Right lobe of liver (tissue), 4 donors: ENCODE data around the gene ATG7.

Experiments
- CTCF ChIP-seq, 4 donors: fragments of 200-600 bp in 3 of 4; fragments of 450-650 bp in 1 of 4; IDR thresholded peaks; one replicate each; pipeline versions ENCODE4 v1.5.1 to v1.8.0; 2016 to 2022; ENCODE audit warnings: antibody characterized with exemption in 4 of 4, mild to moderate bottlenecking in 2 of 4
- POLR2A ChIP-seq: fragments of 450-650 bp; IDR thresholded peaks from one replicate; pipeline ENCODE4 v1.6.1; 2017; ENCODE audit warnings: antibody characterized with exemption, mild to moderate bottlenecking
- donor health status: DM: no; HTN: no; CAD: no.
- donor health status: DM: no; HTN: no; CAD: no.
- donor health status: DM: no; HTN: yes; CAD: no.

GRCh38 chr3:11385891-11386290 is 113.7 kb downstream of the ATG7 start:
- TF ChIP-seq CTCF (IDR thresholded peaks at IDR 0.05) (no peak), POLR2A (no peak)
